ENCODE results near the gene ELOA. TPM values are rescaled to one million over a fixed set of nuclear protein-coding genes. Genes with fewer than 3 reads are reported as not detected.

ELOA gene
- total RNA-seq, 4 donors from 2014 or later, result 9.6 to 39.3 (median 33.2) TPM

DNA sequence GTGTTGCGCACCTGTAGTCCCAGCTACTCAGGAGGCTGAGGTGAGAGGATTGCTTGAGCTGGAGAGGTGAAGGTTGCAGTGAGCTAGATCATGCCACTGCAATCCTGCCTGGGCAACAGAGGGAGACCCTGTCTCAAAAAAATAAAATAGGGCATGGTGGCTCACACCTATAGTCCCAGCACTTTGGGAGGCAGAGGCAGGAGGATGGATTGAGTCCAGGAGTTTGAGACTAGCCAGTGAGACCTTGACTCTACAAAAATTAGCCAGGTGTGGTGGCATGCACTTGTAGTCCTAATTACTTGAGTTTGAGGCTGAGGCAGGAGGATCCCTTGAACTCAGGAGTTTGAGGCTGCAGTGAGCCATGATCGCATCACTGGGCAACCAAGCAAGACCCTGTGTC is 42.0 kb upstream of the ELOA start:
- Histone ChIP-seq H3K27ac (no peak overlapping the region), H3K9me3 (no peaks in the 10 kb centered on the region), H3K4me3 (no peak overlapping the region), H3K27me3 (no peaks in the 10 kb centered on the region), H3K36me3 (peaks cover 0 to 44% (median 13%) of the 10 kb centered on the region in 4 donors), H3K4me1 (peaks cover 0 to 4% (median 0%) of the 10 kb centered on the region in 4 donors)
- 100% methylated on average over 2 of the region's 2 CpGs; no CpG with 5 or more reads in 1 of the 2 donors for WGBS, 2 donors (ENCODE audit: low coverage in 1 of 2)
- intact Hi-C loops (cut with DNase I; ENCODE audit: low total_unique reads), result no loop called here
- DNase-seq, result no peak
- in situ Hi-C loops (cut with MboI; ENCODE audit: low pct_ligation_motif_present in 1 of 4, low pct_unique_long_range_greater_than_20kb in 1 of 4, low sequenced_read_pairs in 3 of 4), result no loop called here
- TF ChIP-seq CTCF (IDR thresholded peaks at IDR 0.05) (no peak), EP300 (IDR thresholded peaks at IDR 0.05; ENCODE audit: low read depth) (no peak), POLR2AphosphoS5 (IDR thresholded peaks at IDR 0.05) (no peak), POLR2A (IDR thresholded peaks at IDR 0.05) (no peak)

- DNase-seq, result no peak
- WGBS, 2 donors (ENCODE audit: low coverage in 1 of 2), result 80 to 100% methylated on average over 2 to 5 of the region's 5 CpGs
- TF ChIP-seq POLR2A (IDR thresholded peaks at IDR 0.05) (no peak), CTCF (IDR thresholded peaks at IDR 0.05) (no peak)
- Histone ChIP-seq H3K36me3 (peaks cover 0 to 41% (median 10%) of the 10 kb centered on the region in 4 donors), H3K27ac (no peak overlapping the region), H3K9me3 (no peaks in the 10 kb centered on the region), H3K4me3 (no peak overlapping the region), H3K4me1 (no peaks in the 10 kb centered on the region), H3K27me3 (no peaks in the 10 kb centered on the region)
- intact Hi-C loops (cut with DNase I; ENCODE audit: low total_unique reads) (no loop called here), in situ Hi-C loops (cut with MboI; ENCODE audit: low pct_ligation_motif_present in 1 of 4, low pct_unique_long_range_greater_than_20kb in 1 of 4, low sequenced_read_pairs in 3 of 4) (no loop called here)
These were observed 41.3 kb upstream of the ELOA start for GRCh38 chr1:23701996-23702395.

DNA sequence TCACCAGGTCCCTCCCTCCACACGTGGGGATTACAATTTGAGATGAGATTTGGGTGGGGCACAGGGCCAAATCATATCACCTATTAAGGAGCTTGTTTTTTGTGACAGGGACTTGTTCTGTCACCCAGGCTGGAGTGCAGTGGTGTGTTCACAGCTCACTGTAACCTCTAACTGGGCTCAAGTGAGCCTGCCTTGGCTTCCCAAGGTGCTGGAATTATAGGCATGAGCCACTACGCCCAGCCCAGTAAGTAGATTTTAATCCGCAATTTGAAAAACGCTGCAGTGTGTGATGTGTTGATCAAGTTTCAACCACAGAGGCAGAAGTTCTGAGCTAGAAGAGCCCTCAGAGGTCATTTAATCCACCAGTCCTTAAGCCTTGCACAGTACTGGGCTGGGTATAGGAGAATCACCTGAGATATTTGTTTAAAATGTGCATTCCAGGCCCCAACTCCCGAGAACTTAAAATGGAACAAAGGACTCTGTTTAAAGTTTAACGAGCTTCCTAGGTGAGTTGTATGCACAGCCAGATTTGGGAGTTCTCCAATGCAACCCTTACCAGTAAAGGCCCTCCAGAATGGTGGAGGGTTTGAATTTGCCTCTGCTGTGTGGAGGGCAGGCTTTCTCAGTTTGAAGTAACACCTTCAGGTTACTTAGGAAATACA is 38.3 kb upstream of the ELOA start:
- intact Hi-C loops (cut with DNase I; ENCODE audit: low total_unique reads) (no loop called here), in situ Hi-C loops (cut with MboI; ENCODE audit: low pct_ligation_motif_present in 1 of 4, low pct_unique_long_range_greater_than_20kb in 1 of 4, low sequenced_read_pairs in 3 of 4) (no loop called here)
- peaks cover 0 to 16% (median 5%) of the 10 kb centered on the region in 4 donors for H3K36me3 ChIP-seq
- DNase-seq, result no peak
- H3K27ac ChIP-seq, result no peak overlapping the region
- H3K4me1 ChIP-seq, result no peaks in the 10 kb centered on the region
- H3K27me3 ChIP-seq, result no peaks in the 10 kb centered on the region
- no peak for TF ChIP-seq POLR2AphosphoS5 (IDR thresholded peaks at IDR 0.05)
- TF ChIP-seq EP300 (IDR thresholded peaks at IDR 0.05; ENCODE audit: low read depth), result no peak
- TF ChIP-seq CTCF (IDR thresholded peaks at IDR 0.05), result no peak
- no peak for TF ChIP-seq POLR2A (IDR thresholded peaks at IDR 0.05)
- no peaks in the 10 kb centered on the region for H3K9me3 ChIP-seq
- no peak overlapping the region for H3K4me3 ChIP-seq
- 33 to 58% methylated on average over 2 to 6 of the region's 6 CpGs for WGBS, 2 donors (ENCODE audit: low coverage in 1 of 2)

DNA sequence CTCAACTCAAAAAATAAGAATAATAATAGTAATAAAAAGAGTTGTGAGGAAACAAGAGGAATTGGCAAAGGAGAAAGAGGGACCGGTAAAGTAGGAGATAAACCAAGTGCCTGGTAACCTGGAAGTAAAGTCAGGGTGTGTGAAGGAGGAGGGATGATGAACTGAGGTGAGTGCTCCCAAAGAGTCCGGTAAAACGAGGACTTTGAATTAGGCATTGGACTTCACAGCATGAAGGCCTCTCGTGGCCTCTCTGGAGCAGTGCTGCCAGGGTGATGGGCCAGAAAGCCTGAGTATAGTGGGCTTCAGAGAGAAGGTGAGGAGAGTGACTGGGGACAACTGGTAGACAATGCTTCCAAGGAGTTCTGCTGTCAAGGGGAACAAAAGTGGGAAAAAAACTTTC is 34.0 kb upstream of the ELOA start:
- in situ Hi-C loops (cut with MboI; ENCODE audit: low pct_ligation_motif_present in 1 of 4, low pct_unique_long_range_greater_than_20kb in 1 of 4, low sequenced_read_pairs in 3 of 4), result no loop called here
- no peak overlapping the region for H3K27ac ChIP-seq

More for the DNA sequence above, 34.0 kb upstream of the ELOA start:
- Histone ChIP-seq H3K9me3 (no peaks in the 10 kb centered on the region), H3K27me3 (no peaks in the 10 kb centered on the region), H3K4me3 (no peak overlapping the region), H3K36me3 (no peaks in the 10 kb centered on the region), H3K4me1 (no peaks in the 10 kb centered on the region)
- intact Hi-C loops (cut with DNase I; ENCODE audit: low total_unique reads), result no loop called here
- TF ChIP-seq POLR2AphosphoS5 (IDR thresholded peaks at IDR 0.05), result no peak
- TF ChIP-seq POLR2A (IDR thresholded peaks at IDR 0.05), result no peak
- TF ChIP-seq EP300 (IDR thresholded peaks at IDR 0.05; ENCODE audit: low read depth), result no peak
- no peak for TF ChIP-seq CTCF (IDR thresholded peaks at IDR 0.05)
- DNase-seq, result no peak
- WGBS, 2 donors (ENCODE audit: low coverage in 1 of 2), result 89 to 93% methylated on average over 3 to 4 of the region's 4 CpGs

Data from transverse colon (tissue), 4 donors.